ELF-1 (cell line): Measurements from ENCODE around the gene RPL13.

ENCODE experiments used
- DNase-seq: peaks from one replicate; pipeline ENCODE4 v3.0.0-alpha.2; 2016; ENCODE audit warnings: low read depth, low spot score

The RPL13 gene

DNA sequence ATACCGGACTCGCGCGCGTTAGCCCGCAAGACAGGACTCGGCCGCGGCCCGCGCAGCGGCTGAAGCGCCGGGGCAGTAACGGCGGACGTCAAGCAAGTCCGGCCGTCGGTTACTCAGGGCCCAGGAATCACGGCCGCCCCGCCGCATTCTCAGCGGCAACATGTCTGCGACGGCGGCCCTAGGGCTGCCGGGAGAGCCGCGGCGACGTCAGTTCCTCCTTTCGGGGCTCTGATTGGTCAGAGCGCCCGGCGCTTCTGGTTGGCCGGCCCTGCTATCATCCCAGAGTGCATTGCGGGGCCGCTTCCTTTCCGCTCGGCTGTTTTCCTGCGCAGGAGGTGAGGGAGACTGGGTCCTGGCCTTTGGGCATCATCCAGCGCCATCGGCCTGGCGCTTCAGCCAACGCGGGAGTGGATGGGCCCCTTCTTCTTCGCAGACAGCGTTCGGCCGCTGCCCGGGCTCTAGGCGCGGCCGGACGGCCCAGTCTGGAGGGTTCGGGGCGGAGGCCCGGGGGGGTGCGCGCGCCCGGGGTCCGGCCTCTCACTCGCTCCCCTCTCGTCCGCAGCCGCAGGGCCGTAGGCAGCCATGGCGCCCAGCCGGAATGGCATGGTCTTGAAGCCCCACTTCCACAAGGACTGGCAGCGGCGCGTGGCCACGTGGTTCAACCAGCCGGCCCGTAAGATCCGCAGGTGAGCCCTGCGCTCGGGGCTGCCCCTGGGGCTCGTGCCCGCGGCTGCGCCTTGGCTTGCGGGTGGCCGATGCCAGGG lies at the start of gene RPL13:
RPL13 (plus strand) TSS at position 305 of the 764 bp plus-strand sequence; CDS start at position 583, 278 bp downstream.
- DNase-seq: peak; percentile 97

DNA sequence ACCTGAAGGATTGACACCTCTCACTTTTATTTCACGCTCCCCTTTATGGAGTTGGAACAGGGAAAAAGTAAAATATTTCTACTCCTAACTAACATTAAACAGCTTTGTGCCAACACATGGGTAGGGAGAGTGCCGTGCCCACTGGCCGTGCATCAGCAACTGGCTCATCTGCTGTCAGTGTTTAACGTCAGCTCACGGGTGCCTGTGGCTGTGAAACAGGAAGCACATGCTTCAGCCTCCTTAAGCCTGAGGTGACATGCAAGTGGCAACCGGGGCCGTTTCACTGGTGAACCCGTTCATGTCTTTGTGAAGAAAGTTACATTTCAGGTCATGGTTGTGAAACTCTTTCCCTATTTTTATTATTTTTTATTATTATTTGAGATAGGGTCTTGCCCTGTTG lies 49.1 kb upstream of the RPL13 start:
- DNase-seq: no peak

DNA sequence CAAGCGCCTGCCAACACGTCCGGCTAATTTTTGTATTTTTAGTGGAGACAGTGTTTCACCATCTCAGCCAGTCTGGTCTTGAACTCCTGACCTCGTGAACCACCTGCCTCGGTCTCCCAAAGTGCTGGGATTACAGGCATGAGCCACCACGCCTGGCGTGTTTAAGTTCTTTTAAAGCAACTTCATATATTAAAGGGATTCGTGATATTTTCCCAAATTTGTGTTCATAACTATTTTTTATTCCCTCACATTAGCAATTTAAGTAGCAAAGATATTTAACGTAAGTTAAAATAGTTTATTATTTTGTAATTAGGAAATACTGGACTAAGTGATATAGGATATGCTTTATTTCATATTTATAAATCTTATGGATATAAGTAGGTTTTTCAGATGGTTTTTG lies 48.0 kb upstream of the RPL13 start:
- no peak for DNase-seq

DNA sequence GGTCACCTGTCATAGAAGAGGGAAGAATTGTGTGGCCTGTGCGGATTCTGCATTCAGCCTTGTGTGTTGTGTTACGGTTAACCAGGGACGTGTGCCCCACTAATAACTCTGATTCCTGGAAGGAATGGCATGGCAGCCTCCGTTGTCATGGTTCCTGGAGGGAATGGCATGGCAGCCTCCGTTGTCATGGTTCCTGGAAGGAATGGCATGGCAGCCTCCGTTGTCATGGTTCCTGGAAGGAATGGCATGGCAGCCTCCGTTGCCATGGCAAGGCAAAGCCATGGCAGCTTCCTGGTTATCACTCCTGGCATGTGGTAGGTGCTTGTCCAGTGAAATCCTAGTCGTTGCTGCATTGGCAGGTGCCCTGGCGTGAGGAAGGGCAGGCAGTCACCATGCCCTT lies 43.4 kb upstream of the RPL13 start:
- DNase-seq: no peak

- DNase-seq: no peak
These were observed 40.6 kb upstream of the RPL13 start for GRCh38 chr16:89519881-89520280.

DNA sequence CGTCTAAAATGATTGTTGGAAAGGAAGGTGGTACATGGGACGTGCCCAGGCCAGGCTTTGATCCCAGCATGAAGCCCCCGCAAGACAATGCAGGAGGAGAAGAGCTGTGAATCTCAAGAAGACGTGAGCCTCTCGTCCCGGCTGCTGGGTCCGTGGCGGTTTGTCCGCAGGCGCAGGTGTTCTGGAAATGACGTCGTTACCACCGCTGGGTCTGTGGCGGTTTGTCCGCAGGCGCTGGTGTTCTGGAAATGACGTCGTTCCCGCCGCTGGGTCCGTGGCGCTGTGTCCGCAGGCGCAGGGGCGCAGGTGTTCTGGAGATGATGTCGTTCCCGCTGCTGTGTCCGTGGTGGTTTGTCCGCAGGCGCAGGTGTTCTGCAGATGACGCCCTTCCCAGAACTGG lies 38.2 kb upstream of the RPL13 start:
- DNase-seq: peak; percentile 71

- no peak for DNase-seq
These were observed 36.7 kb upstream of the RPL13 start for GRCh38 chr16:89523680-89524344.

GRCh38 chr16:89525146-89525913 lies 35.2 kb upstream of the RPL13 start:
- DNase-seq: no peak

DNA sequence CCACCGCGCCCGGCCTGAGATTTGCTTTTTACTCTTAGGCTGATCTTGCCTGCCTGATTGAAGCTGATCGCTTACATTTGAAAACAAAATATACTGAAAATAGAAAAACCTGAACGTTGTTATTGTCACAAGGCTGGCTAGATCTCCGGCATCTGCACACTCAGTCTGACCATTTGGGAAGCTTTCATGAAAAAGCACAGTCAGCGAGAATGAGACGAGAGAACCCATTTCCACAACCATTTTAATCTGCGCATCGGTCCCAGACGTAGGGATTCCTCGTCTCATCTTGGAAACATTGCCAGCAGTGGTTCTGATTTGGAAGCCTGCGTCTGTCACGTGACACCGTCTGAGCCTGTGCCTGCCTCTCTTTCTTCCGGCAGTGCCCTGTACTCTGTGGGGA lies 31.4 kb upstream of the RPL13 start:
- DNase-seq: no peak

DNA sequence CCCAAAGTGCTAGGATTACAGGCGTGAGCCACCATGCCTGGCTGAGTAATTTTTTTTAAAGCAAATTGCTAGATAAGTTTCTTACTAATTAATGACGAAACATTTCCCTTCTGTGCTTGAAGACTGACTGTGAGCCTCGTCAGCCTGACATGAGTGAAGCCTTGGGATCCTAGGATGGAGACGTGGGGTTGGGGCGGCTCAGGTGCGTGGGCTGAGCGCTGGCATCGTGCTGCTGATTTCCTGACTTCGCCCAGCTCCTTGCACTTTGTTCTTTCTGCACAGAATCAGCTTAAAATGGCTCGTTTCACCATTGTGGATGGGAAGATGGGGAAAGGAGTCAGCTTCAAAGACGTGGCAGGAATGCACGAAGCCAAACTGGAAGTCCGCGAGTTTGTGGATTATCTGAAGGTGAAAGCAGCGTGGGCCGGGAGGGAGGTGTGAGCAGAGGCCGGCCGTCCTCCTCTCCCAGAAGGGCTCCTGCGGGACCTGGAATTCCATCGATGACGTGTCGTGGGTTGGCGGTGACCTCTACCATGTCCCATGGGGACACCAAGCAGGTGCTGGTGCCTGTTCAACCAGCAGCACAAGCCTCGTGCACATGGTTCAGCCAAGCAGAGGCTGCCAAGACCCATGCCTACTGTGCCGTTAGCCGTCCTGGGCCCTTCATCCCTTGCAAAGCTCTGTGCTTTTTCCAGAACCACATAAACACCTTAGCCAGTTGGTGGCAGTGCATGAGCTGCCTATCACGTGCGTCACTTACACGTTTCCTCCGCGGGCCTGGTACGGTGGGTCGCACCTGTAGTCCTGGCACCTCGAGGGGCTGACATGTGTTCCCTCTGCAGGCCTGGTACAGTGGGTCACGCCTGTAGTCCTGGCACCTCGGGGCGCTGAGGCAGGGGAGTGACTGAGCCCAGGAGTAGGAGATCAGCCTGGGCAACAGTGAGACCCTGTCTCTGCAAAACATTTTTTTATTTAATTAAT lies 29.8 kb upstream of the RPL13 start:
- DNase-seq: no peak

GRCh38 chr16:89531821-89532526 lies 28.5 kb upstream of the RPL13 start:
- DNase-seq: no peak

GRCh38 chr16:89534252-89534756 lies 26.2 kb upstream of the RPL13 start:
- no peak for DNase-seq

DNA sequence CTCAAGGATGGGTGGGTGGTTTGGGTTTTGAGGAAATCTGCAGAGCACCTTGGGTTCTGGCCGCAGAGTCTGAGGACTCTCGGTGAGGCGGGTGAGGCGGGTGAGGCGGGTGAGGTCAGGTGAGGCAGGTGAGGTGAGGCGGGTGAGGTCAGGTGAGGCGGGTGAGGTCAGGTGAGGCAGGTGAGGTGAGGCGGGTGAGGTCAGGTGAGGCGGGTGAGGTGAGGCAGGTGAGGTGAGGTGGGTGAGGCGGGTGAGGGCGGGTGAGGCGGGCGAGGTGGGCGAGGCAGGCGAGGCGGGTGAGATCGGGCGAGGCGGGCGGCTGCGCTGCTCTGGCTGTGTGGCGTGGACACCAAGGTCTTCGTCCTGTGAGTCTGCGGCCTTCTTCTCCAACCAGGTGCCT lies 24.1 kb upstream of the RPL13 start:
- DNase-seq: no peak

- DNase-seq: no peak
These were observed 23.5 kb upstream of the RPL13 start for GRCh38 chr16:89536886-89537548.

DNA sequence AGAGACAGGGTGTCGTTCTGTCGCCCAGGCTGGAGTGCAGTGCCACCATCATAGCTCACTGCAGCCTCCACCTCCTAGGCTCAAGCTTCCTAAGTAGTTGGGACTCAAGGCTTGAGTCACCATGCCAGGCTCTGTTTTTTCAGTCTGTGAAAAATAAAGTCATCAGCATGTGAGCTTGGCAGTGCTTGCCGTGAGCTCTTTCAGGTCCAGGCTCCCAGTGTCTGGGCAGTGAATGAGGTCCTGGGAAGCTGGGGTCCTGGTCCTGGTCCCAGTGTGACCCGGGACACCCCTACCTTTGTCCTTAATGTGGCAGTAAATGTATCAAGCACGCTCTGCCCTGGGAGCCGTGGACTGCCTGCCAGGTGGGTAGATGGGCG lies 22.9 kb upstream of the RPL13 start:
- no peak for DNase-seq

- no peak for DNase-seq
These were observed 22.2 kb upstream of the RPL13 start for GRCh38 chr16:89538286-89538685.

GRCh38 chr16:89540557-89540956 lies 19.9 kb upstream of the RPL13 start:
- DNase-seq: no peak

DNA sequence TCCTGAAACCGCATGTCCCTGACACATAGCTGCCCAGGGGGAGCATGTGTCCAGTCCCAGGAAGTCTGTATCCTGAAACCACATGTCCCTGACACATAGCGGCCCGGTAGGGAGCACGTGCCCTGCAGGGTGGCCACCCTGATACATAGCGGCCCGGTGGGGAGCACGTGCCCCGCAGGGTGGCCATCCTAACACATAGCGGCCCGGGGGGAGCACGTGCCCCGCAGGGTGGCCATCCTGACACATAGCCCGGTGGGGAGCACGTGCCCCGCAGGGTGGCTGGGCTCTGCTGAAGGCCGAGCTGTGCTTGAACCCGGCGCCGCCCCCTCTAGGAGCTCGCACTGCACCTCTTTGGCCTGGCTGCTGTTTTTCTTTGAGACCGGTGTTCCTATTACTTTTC lies 18.7 kb upstream of the RPL13 start:
- no peak for DNase-seq

DNA sequence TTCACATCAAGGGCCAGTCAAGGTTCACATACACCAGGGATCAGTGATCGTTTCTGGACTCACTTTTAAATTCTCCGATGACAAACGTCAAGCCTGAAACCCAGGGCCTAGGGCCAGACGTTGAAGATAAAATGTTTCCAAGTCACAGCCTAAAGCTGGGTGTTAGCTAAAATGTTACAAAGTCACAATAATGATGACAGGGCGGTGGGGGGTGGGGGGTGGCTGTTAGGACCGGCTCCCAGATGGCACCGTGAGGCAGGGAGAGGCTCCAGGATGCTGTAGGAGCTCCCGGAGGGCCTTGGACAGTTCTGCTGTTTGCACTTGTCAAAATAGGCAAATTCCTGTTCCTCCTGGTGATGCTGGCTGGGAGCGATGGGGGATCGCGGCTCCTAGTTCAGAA lies 16.4 kb upstream of the RPL13 start:
- no peak for DNase-seq

DNA sequence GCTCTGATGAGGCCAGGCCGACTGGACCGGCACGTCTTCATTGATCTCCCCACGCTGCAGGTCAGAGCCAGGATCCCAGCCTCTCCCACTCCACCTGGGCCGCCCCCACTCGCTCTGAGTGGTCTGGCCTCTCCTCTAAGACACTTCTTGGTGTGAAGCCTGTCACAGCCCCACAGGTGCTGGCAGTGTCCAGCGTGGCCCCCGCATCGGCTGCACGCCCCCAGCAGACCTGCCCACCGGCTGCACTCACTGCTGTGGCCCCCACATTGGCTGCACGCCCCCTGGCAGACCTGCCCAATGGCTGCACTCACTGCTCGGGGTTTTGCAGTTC lies 15.8 kb upstream of the RPL13 start:
- DNase-seq: no peak
